Stimulated activated effector memory CD8-positive, alpha-beta T cell treated with anti-CD3 and anti-CD28 coated beads, Interleukin-12 subunit alpha, Interleukin-12 subunit beta, amount 100 ng/mL, for 72 hours (primary cell): ENCODE results near the gene PPME1.
A peak's percentile ranks its signal among the peaks of the same experiment; 100 is the strongest.

Source experiments
- ATAC-seq: fragments of 150-1000 bp; cut with Tn5 transposase; 2 replicates; pipeline ENCODE4 v1.10.0; 2021
- DNase-seq, 2 donors: peaks; one replicate each; pipeline ENCODE4 v3.0.0; 2021 to 2022; ENCODE audit warnings: low spot score in 2 of 2
- H3K27ac Mint-ChIP-seq: one replicate; pipeline ENCODE4 v1.8.0; 2022; ENCODE audit warnings: mild to moderate bottlenecking, mixed read lengths
- H3K36me3 Mint-ChIP-seq: one replicate; pipeline ENCODE4 v1.8.0; 2022; ENCODE audit warnings: mild to moderate bottlenecking, mixed read lengths
- H3K4me1 Mint-ChIP-seq: one replicate; pipeline ENCODE4 v1.8.0; 2022; ENCODE audit warnings: mixed read lengths
- H3K4me3 Mint-ChIP-seq: one replicate; pipeline ENCODE4 v1.8.0; 2022; ENCODE audit warnings: mild to moderate bottlenecking, mixed read lengths
- H3K9me3 Mint-ChIP-seq: one replicate; pipeline ENCODE4 v1.8.0; 2022; ENCODE audit warnings: mixed read lengths

The PPME1 gene

DNA sequence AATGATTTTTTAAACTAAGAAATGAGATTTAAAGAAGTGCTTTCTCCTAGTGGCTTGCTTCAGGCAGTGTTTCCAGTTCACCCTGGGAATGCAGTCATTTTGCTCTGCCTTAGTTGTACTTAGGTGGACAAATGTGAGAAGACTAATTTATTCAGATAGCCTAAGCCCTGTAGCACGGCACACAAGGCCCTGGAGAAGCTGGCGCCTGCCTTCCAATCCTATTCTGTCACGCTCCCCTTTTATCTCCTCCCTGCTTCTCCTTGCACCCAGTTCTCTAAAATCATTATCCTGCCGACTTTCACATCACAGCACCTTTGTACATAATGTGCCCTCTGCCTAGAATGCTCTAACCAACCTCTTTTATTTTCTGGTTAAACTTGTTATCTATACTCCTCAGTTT is 64.0 kb downstream of the PPME1 start:
- Mint-ChIP-seq H3K27ac (no peak overlapping the region), H3K36me3 (peaks cover 43% of the 10 kb centered on the region), H3K4me1 (peaks cover 5% of the 10 kb centered on the region), H3K4me3 (no peak overlapping the region), H3K9me3 (no peaks in the 10 kb centered on the region)
- DNase-seq (no peak), ATAC-seq (no peak)

DNA sequence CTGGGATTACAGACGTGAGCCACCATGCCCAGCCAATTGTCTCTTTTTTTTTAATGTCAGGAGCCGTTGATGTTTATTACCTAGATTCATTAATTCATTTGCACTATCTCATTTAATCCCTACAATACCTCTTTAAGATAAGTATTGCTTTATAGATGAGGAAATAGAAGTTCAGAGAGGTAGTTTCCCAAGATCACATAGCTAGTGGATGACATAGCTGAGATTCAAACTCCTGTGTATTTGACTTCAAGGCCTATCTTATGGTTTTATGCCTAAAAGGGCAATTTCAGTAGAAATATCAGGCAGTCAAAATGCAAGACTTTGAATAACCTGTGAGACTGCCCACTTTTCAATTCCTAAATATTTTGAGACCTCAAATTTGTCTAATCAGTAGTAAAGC is 66.5 kb downstream of the PPME1 start:
- no peak for DNase-seq
- no peak overlapping the region for H3K4me3 Mint-ChIP-seq
- H3K36me3 Mint-ChIP-seq: peaks cover 43% of the 10 kb centered on the region
- no peaks in the 10 kb centered on the region for H3K4me1 Mint-ChIP-seq
- H3K27ac Mint-ChIP-seq: no peak overlapping the region
- no peak for ATAC-seq
- no peaks in the 10 kb centered on the region for H3K9me3 Mint-ChIP-seq

GRCh38 chr11:74238243-74238642 is 67.2 kb downstream of the PPME1 start:
- Mint-ChIP-seq H3K9me3 (no peaks in the 10 kb centered on the region), H3K4me3 (no peak overlapping the region), H3K4me1 (no peaks in the 10 kb centered on the region), H3K36me3 (peaks cover 46% of the 10 kb centered on the region), H3K27ac (no peak overlapping the region)
- ATAC-seq: no peak
- DNase-seq: no peak

DNA sequence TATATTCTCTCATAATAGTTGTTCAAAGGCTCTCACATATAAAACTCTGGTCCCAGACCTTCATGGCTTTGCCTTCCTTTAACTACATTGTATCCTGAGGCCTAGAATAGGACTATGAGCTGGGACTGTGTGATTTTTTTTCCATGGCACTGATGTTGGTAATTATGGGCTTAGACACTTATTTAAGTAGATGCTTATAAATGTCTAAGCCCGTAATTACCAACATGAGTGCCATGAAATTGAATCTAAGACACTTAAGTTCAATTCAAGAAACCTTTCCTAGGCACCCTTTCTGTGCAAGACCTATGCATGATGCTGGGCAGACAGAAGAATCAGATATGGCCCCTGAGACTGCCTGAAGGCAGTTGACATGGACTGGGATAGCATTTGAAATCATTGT is 77.4 kb downstream of the PPME1 start:
- Mint-ChIP-seq H3K4me3 (no peak overlapping the region), H3K9me3 (no peaks in the 10 kb centered on the region), H3K36me3 (peaks cover 83% of the 10 kb centered on the region), H3K27ac (no peak overlapping the region), H3K4me1 (no peaks in the 10 kb centered on the region)
- no peak for DNase-seq
- ATAC-seq: no peak

DNA sequence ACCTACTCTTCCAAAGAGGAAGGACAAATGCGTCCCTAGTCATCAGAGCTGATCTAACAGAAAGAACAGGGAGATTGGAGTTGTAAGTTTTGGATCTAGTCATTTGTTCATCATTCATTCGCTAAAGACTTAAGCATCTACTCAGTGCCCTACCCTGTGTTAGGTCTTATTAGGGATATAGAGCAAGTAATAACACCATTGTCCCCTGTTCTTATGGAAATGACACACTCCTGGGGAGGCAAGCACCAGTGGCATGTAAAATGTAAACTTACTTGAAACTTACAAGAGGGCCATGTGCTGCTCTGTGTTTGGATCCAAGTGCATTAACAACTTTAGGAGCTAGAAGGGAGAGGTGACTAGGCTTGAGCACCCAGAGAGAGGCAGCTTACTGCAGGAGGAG is 78.4 kb downstream of the PPME1 start:
- H3K9me3 Mint-ChIP-seq: no peaks in the 10 kb centered on the region
- no peak for ATAC-seq
- no peak overlapping the region for H3K4me3 Mint-ChIP-seq
- peaks cover 85% of the 10 kb centered on the region for H3K36me3 Mint-ChIP-seq
- DNase-seq: no peak
- H3K27ac Mint-ChIP-seq: no peak overlapping the region
- no peaks in the 10 kb centered on the region for H3K4me1 Mint-ChIP-seq

- Mint-ChIP-seq H3K9me3 (no peaks in the 10 kb centered on the region), H3K36me3 (peaks cover 62% of the 10 kb centered on the region), H3K4me3 (no peak overlapping the region)
These were observed 82.3 kb downstream of the PPME1 start for GRCh38 chr11:74253361-74253760.

GRCh38 chr11:74255741-74256375 is 84.8 kb downstream of the PPME1 start:
- no peak overlapping the region for H3K4me3 Mint-ChIP-seq
- H3K36me3 Mint-ChIP-seq: peaks cover 43% of the 10 kb centered on the region
- H3K4me1 Mint-ChIP-seq: no peaks in the 10 kb centered on the region
- H3K27ac Mint-ChIP-seq: no peak overlapping the region
- ATAC-seq: peak; percentile 64
- DNase-seq: peak; percentile 20 to 66
- H3K9me3 Mint-ChIP-seq: no peaks in the 10 kb centered on the region

More at GRCh38 chr11:74253361-74253760, 82.3 kb downstream of the PPME1 start:
- Mint-ChIP-seq H3K27ac (peak overlapping the region; percentile 7), H3K4me1 (no peaks in the 10 kb centered on the region)
- DNase-seq (no peak), ATAC-seq (no peak)

DNA sequence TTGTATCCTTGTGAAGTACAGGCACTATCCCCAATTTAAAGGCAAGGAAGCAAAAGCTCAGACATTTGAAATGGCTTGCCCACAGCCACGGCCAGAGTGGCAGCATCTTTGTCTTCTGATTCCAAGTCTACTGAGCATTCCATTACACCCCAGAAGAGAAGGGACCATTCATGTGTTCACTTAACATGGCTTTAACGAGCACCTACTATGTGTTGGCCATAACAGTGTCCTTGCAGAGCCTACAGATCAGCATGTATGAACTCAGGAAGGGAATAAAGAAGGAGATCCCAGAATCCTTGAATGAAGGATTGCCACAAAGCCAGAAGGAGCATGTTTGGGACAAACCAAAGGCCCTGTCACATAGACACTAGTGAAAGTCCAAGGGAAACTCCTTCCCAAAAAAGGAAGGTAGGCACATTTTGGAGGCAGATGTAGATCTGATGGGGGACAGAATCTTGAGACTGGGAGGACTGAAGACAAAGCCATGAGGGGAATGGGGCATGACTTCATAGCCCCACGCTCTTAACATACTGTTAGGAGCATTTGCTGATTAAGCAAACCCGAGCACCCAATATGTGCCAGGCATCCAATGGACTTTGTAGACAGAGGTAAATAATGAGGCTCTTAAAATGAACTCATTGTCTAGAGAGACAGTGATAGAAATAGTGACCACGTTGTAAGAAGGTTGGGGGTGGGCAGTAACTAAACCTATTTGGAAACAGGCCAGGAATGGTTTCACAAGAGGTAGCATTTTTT is 85.5 kb downstream of the PPME1 start:
- Mint-ChIP-seq H3K27ac (no peak overlapping the region), H3K36me3 (peaks cover 38% of the 10 kb centered on the region), H3K4me1 (no peaks in the 10 kb centered on the region), H3K9me3 (no peaks in the 10 kb centered on the region), H3K4me3 (no peak overlapping the region)
- no peak for DNase-seq
- no peak for ATAC-seq

DNA sequence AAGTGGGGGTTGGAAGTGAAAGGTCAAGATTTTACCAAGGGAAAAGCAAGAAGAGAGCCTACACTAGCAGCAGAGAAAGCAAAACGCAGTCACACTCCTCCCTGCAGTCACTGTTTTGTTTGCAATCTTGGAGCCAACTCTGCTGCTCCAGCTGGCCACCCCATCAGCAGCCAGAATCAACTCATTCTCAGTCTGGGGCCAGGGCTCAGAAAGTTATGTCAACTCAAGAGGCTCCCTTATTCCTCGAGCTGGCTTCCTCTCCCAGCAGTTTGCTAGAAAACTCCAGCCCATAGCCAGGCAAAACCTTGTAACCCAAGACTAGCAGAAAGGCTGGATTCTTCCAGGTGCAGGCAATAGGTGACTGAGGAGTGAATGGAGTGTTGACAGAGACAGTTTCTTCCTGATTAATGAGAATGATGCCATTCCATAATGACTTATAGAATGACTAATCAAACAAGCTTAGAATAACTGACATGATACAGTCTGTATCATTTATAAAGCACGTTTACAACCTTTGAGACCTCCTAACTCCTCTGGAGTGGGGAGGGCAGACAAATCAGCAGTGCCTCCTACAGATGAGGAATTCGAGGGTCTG is 87.0 kb downstream of the PPME1 start:
- no peak for DNase-seq
- Mint-ChIP-seq H3K4me1 (no peaks in the 10 kb centered on the region), H3K4me3 (no peak overlapping the region), H3K36me3 (peaks cover 25% of the 10 kb centered on the region), H3K9me3 (no peaks in the 10 kb centered on the region), H3K27ac (no peak overlapping the region)
- ATAC-seq: no peak

DNA sequence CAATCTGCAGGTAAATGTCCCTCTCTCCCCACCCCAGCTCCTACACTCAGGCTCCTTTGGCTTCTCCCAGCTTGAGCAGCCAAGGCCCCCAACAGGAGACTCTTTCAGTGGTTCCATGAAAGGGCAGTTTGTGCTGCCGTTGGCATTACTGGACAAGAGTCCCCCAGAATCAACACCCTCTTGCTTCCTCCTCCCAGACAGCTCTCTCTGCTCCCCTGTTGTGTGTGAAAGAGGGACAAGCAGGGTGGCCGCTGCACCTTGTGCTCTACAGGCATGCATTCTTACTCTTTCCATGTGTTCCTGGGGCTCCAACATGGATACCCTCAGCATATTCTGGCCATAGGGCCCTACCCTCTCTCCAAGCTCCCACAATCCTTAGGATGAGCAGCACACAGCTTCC is 91.6 kb downstream of the PPME1 start:
- H3K4me1 Mint-ChIP-seq: no peaks in the 10 kb centered on the region
- DNase-seq: no peak
- H3K4me3 Mint-ChIP-seq: no peak overlapping the region

GRCh38 chr11:74265256-74265655 is 94.2 kb downstream of the PPME1 start:
- peaks cover 14% of the 10 kb centered on the region for H3K4me1 Mint-ChIP-seq
- H3K36me3 Mint-ChIP-seq: no peaks in the 10 kb centered on the region
- H3K27ac Mint-ChIP-seq: no peak overlapping the region
- ATAC-seq (no peak), DNase-seq (no peak)
- H3K9me3 Mint-ChIP-seq: no peaks in the 10 kb centered on the region
- H3K4me3 Mint-ChIP-seq: no peak overlapping the region

More for the DNA sequence above, 91.6 kb downstream of the PPME1 start:
- no peak for ATAC-seq
- Mint-ChIP-seq H3K27ac (no peak overlapping the region), H3K36me3 (no peaks in the 10 kb centered on the region), H3K9me3 (no peaks in the 10 kb centered on the region)

DNA sequence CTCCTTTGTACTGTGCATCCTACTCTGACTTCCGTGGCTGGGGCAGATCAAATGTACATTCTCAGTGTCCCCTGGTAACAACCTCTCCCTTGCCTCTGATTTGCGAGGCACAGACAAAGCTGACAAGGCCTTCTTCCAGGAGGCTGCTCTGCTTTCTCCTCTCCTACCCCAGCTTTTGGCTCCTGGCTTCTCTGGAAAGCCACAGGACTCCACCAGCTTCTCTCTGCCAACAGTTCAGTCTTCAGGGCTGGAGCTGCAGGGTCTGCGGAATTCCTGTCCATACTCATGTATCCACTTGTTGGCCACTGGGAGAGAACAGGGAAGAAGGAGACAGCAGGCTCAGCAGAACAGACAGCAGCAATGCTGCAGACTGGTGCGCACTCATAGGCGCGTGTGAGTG is 95.9 kb downstream of the PPME1 start:
- ATAC-seq: no peak

GRCh38 chr11:74268456-74268855 is 97.4 kb downstream of the PPME1 start:
- no peak for ATAC-seq
- Mint-ChIP-seq H3K27ac (no peak overlapping the region), H3K4me3 (no peak overlapping the region), H3K4me1 (peaks cover 15% of the 10 kb centered on the region), H3K36me3 (no peaks in the 10 kb centered on the region), H3K9me3 (no peaks in the 10 kb centered on the region)
- no peak for DNase-seq

More for the DNA sequence above, 95.9 kb downstream of the PPME1 start:
- Mint-ChIP-seq H3K9me3 (no peaks in the 10 kb centered on the region), H3K36me3 (no peaks in the 10 kb centered on the region), H3K4me1 (peaks cover 15% of the 10 kb centered on the region), H3K27ac (no peak overlapping the region), H3K4me3 (no peak overlapping the region)
- DNase-seq: no peak

DNA sequence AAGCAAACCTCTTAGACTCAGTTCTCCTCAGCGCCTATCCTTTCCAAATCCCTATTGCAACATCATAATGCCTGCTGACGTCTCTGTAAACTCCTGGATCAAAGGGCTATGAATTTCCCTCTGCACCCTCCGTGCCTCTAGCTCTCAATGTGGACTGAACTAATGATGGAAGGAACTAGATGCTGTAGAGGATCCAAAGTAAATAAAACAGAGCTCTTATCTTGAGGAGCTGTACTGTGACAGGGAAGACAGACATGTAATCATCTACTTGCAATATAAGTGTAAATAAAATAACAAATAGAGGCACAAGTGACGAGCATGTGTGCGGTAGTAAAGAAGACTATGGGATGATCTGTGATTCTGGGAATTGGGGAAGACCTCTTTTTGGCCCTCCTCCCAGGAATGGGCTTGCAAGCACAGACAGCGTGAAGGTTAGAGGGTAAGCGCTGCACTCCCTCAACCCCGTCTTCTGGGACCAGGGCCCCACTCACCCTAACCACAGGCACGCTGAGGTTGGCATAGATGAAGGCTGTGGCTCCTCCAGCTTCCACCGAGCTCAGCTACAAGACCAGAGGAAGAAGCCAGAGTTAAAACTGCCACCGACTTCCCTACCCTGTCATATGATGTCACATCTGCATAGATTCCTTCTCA is 98.2 kb downstream of the PPME1 start:
- DNase-seq: no peak
- Mint-ChIP-seq H3K36me3 (no peaks in the 10 kb centered on the region), H3K27ac (no peak overlapping the region), H3K4me1 (peaks cover 15% of the 10 kb centered on the region), H3K4me3 (no peak overlapping the region), H3K9me3 (no peaks in the 10 kb centered on the region)
- peak; percentile 73 for ATAC-seq

DNA sequence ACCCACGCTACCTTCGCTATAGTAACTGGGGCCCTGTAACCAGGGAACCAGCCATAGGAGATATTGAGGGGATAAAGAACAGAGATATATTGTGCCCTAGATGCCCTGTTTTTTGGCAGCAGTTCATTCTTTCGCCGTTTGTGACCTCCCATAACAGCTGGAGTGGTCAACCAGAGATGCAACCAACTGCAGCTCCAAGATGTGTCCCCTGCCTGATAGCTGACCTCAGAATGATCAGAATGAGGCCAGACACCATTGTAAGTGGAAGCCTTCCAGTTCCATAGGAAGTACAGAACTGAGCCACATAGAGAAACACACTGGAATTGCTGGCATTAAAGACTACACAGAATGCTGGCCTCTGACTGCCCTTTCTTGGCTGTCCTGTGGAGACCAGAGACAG is 101.2 kb downstream of the PPME1 start:
- Mint-ChIP-seq H3K36me3 (no peaks in the 10 kb centered on the region), H3K4me1 (peaks cover 15% of the 10 kb centered on the region), H3K27ac (no peak overlapping the region), H3K9me3 (no peaks in the 10 kb centered on the region), H3K4me3 (no peak overlapping the region)
- DNase-seq: no peak
- no peak for ATAC-seq
